Stomach (tissue), 9 donors: ENCODE results near the gene PER1. TPM values are rescaled to one million over a fixed set of nuclear protein-coding genes. Genes with fewer than 3 reads are reported as not detected.
"Not testable (repeated sequence)": the region's sequence is repeated elsewhere in the genome, so short reads cannot be mapped to it uniquely, and the experiment has no call there.

Source experiments
- DNase-seq, 2 donors: peaks; one replicate each; pipeline versions ENCODE4 v3.0.0 to v3.0.0-alpha.2; 2013 to 2019
- H3K27ac ChIP-seq, 5 donors: fragments of 200-600 bp in 4 of 5; sonication (generic) in 4 of 5; one replicate each; pipeline ENCODE4 v1.5.1; 2013 to 2019; ENCODE audit warnings: mild to moderate bottlenecking in 1 of 5, moderate library complexity in 1 of 5
- H3K27me3 ChIP-seq, 3 donors: fragments of 200-600 bp; sonication (generic); one replicate each; pipeline ENCODE4 v1.5.1; 2017 to 2019; ENCODE audit warnings: mixed run types in 1 of 3
- H3K36me3 ChIP-seq, 4 donors: fragments of 200-600 bp; sonication (generic); 1 replicate in 3 of 4; 2 replicates in 1 of 4; pipeline ENCODE4 v1.5.1; 2016 to 2019
- H3K4me1 ChIP-seq, 4 donors: fragments of 200-600 bp; sonication (generic); one replicate each; pipeline ENCODE4 v1.5.1; 2016 to 2019
- H3K4me3 ChIP-seq, 4 donors: fragments of 200-600 bp; sonication (generic) in 3 of 4; one replicate each; pipeline ENCODE4 v1.5.1; 2016 to 2019; ENCODE audit warnings: mild to moderate bottlenecking in 1 of 4
- H3K9me3 ChIP-seq, 4 donors: fragments of 200-600 bp; sonication (generic); one replicate each; pipeline ENCODE4 v1.5.1; 2016 to 2019
- CTCF ChIP-seq, 7 experiments: fragments of 450-650 bp in 4 of 7; fragments of 200-600 bp in 3 of 7; sonication (generic) in 3 of 7; IDR thresholded peaks; one replicate each; pipeline ENCODE4 v1.5.1; 2016 to 2019; ENCODE audit warnings: antibody characterized with exemption in 7 of 7, control low read depth in 2 of 7, mild to moderate bottlenecking in 1 of 7
- EP300 ChIP-seq: sonication (generic); formaldehyde crosslinking; IDR thresholded peaks from one replicate; pipeline ENCODE4 v1.6.1; 2017; ENCODE audit warnings: antibody characterized with exemption
- POLR2A ChIP-seq, 4 donors: fragments of 450-650 bp; IDR thresholded peaks; one replicate each; pipeline ENCODE4 v1.6.1; 2016; ENCODE audit warnings: antibody characterized with exemption in 4 of 4, control low read depth in 2 of 4, mild to moderate bottlenecking in 1 of 4, moderate library complexity in 1 of 4
- POLR2AphosphoS5 ChIP-seq, 3 donors: sonication (generic); formaldehyde crosslinking; IDR thresholded peaks; one replicate each; pipeline ENCODE4 v1.6.1; 2016; ENCODE audit warnings: antibody characterized with exemption in 3 of 3
- WGBS, 5 donors: extraction: QIAGEN DNeasy Blood & Tissue Kit in 3 of 5; methylation state at CpG; one replicate each; pipeline versions ENCODE4 v1.1.5 to v1.1.7; 2013 to 2018; 5-methylcytosine and 5-hydroxymethylcytosine counted together
- intact Hi-C: fragments of 100-400 bp; cut with DNase I; formaldehyde crosslinking; loops from one replicate; pipeline ENCODE4 v1.15.1; 2023; ENCODE audit warnings: low total_unique reads
- polyA plus RNA-seq, 3 donors: library from polyadenylated mRNA; stranded (reverse); fragments of 200-250 nt; gene quantifications; one replicate each; pipeline ENCODE4 v1.2.3, GENCODE V29; 2013
- total RNA-seq, 5 donors: library from RNA; depleted of rRNA; stranded (reverse); fragments of >200 nt; gene quantifications; one replicate each; pipeline versions ENCODE4 v1.1.0 to v1.2.3, GENCODE V29; 2014 to 2016
- donor health status: healthy with polysubstance abuse.
- donor health status: Bipolar disorder and iron deficiency.
- donor health status: healthy.

The PER1 gene
- total and polyA plus RNA-seq, 8 donors, result 16.2 to 163 (median 69.7) TPM

- intact Hi-C loops, result no loop called here
- peaks cover 0 to 69% (median 45%) of the 10 kb centered on the region in 3 donors for H3K27me3 ChIP-seq
- no peak for TF ChIP-seq POLR2AphosphoS5 (IDR thresholded peaks at IDR 0.05)
- TF ChIP-seq CTCF (IDR thresholded peaks at IDR 0.05), result peak in 5 of 7 experiments; percentile 77 to 90 (median 85)
- H3K4me3 ChIP-seq, result peak overlapping the region; percentile 38 to 53 (median 42)
- no peak overlapping the region for H3K27ac ChIP-seq
- peaks cover 10 to 16% (median 13%) of the 10 kb centered on the region in 4 donors for H3K4me1 ChIP-seq
- DNase-seq, result peak; percentile 85 to 90
- 5 to 10% (median 8%) methylated on average over 31 to 63 of the region's 63 CpGs for WGBS, 5 donors
- no peaks in the 10 kb centered on the region for H3K9me3 ChIP-seq
- H3K36me3 ChIP-seq, result no peaks in the 10 kb centered on the region
Measured at GRCh38 chr17:8109661-8110455, 42.3 kb downstream of the PER1 start.

GRCh38 chr17:8108972-8109660, 43.1 kb downstream of the PER1 start:
- WGBS, 5 donors, result 79 to 88% (median 86%) methylated on average over 20 to 33 of the region's 33 CpGs
- no peak for TF ChIP-seq CTCF (IDR thresholded peaks at IDR 0.05)
- no peak for TF ChIP-seq POLR2A (IDR thresholded peaks at IDR 0.05)
- no peak for TF ChIP-seq EP300
- no peak for TF ChIP-seq POLR2AphosphoS5 (IDR thresholded peaks at IDR 0.05)
- Histone ChIP-seq H3K27me3 (peaks cover 0 to 63% (median 37%) of the 10 kb centered on the region in 3 donors), H3K27ac (no peak overlapping the region), H3K9me3 (no peaks in the 10 kb centered on the region), H3K4me1 (peaks cover 10 to 16% (median 13%) of the 10 kb centered on the region in 4 donors), H3K4me3 (peak overlapping the region in 1 of 4 donors; percentile 53), H3K36me3 (no peaks in the 10 kb centered on the region)
- no peak for DNase-seq
- intact Hi-C loops, result no loop called here

- 73 to 88% (median 78%) methylated on average over 4 of the region's 4 CpGs for WGBS, 5 donors
- H3K9me3 ChIP-seq, DNase-seq, intact Hi-C loops, H3K36me3 ChIP-seq, H3K4me3 ChIP-seq, H3K27ac ChIP-seq: not testable (repeated sequence)
- Histone ChIP-seq H3K4me1 (peaks cover 10 to 16% (median 13%) of the 10 kb centered on the region in 4 donors), H3K27me3 (peaks cover 0 to 53% (median 19%) of the 10 kb centered on the region in 3 donors)
Measured at GRCh38 chr17:8106980-8107379, 45.2 kb downstream of the PER1 start.

GRCh38 chr17:8105957-8106398, 46.2 kb downstream of the PER1 start:
- Histone ChIP-seq H3K4me1 (peaks cover 10 to 16% (median 13%) of the 10 kb centered on the region in 4 donors), H3K9me3 (no peaks in the 10 kb centered on the region), H3K36me3 (no peaks in the 10 kb centered on the region), H3K27ac (no peak overlapping the region), H3K4me3 (no peak overlapping the region), H3K27me3 (peaks cover 0 to 43% (median 14%) of the 10 kb centered on the region in 3 donors)
- intact Hi-C loops, result no loop called here
- WGBS, 5 donors, result 73 to 79% (median 76%) methylated on average over 5 of the region's 5 CpGs
- TF ChIP-seq CTCF (IDR thresholded peaks at IDR 0.05) (no peak), EP300 (no peak), POLR2A (IDR thresholded peaks at IDR 0.05) (no peak), POLR2AphosphoS5 (IDR thresholded peaks at IDR 0.05) (no peak)
- no peak for DNase-seq
